Astrocyte (in vitro differentiated cells and primary cell): ENCODE results near the gene HS3ST6. TPM values are rescaled to one million over a fixed set of nuclear protein-coding genes. Genes with fewer than 3 reads are reported as not detected.
"Not testable (repeated sequence)": the region's sequence is repeated elsewhere in the genome, so short reads cannot be mapped to it uniquely, and the experiment has no call there.

Experiments used
- DNase-seq: peaks from one replicate; pipeline ENCODE4 v3.0.0-alpha.2; 2010; ENCODE audit warnings: low read depth
- FAIRE-seq: peaks from 2 replicates; lab custom pipeline; 2011; peaks lifted over from hg19 to GRCh38; lab: Jason Lieb, UNC
- H2AFZ ChIP-seq: 2 replicates; pipeline ENCODE4 v1.6.0; 2012; ENCODE audit warnings: low read depth, low read length, inconsistent platforms
- H3K27ac ChIP-seq: 2 replicates; pipeline ENCODE4 v1.5.1; 2011; ENCODE audit warnings: low read depth, low read length, inconsistent platforms
- H3K27me3 ChIP-seq: 2 replicates; pipeline ENCODE4 v1.6.0; 2011; ENCODE audit warnings: low read length, inconsistent platforms; ENCODE audit not compliant: insufficient read depth
- H3K36me3 ChIP-seq: 2 replicates; pipeline ENCODE4 v1.5.1; 2011; ENCODE audit warnings: low read length, inconsistent platforms; ENCODE audit not compliant: insufficient read depth
- H3K4me1 ChIP-seq: 2 replicates; pipeline ENCODE4 v1.5.1; 2011; ENCODE audit warnings: low read length, inconsistent platforms; ENCODE audit not compliant: insufficient read depth
- H3K4me2 ChIP-seq: 2 replicates; pipeline ENCODE4 v1.6.0; 2012; ENCODE audit warnings: low read length, inconsistent platforms
- H3K4me3 ChIP-seq: 2 replicates; pipeline ENCODE4 v1.5.1; 2011; ENCODE audit warnings: low read depth, mild to moderate bottlenecking, low read length, inconsistent platforms; ENCODE audit not compliant: insufficient read depth
- H3K79me2 ChIP-seq: 2 replicates; pipeline ENCODE4 v1.6.0; 2012; ENCODE audit warnings: mild to moderate bottlenecking, low read length, inconsistent platforms; ENCODE audit not compliant: insufficient read depth
- H3K9ac ChIP-seq: 2 replicates; pipeline ENCODE4 v1.6.0; 2012; ENCODE audit warnings: mild to moderate bottlenecking, low read length, inconsistent platforms
- H3K9me3 ChIP-seq: 2 replicates; pipeline ENCODE4 v1.5.1; 2012; ENCODE audit warnings: low read depth, mild to moderate bottlenecking, low read length, inconsistent platforms; ENCODE audit not compliant: insufficient read depth
- H4K20me1 ChIP-seq: 2 replicates; pipeline ENCODE4 v1.6.0; 2012; ENCODE audit warnings: low read length, inconsistent platforms; ENCODE audit not compliant: insufficient read depth
- H3K27ac Mint-ChIP-seq: one replicate; pipeline ENCODE4 v1.8.0; 2021; ENCODE audit warnings: mild to moderate bottlenecking, mixed read lengths; ENCODE audit not compliant: unreplicated experiment
- H3K27me3 Mint-ChIP-seq: one replicate; pipeline ENCODE4 v1.8.0; 2021; ENCODE audit warnings: low read depth, mixed read lengths; ENCODE audit not compliant: unreplicated experiment
- H3K36me3 Mint-ChIP-seq: one replicate; pipeline ENCODE4 v1.8.0; 2021; ENCODE audit warnings: low read depth, mixed read lengths; ENCODE audit not compliant: unreplicated experiment
- H3K4me1 Mint-ChIP-seq: one replicate; pipeline ENCODE4 v1.8.0; 2021; ENCODE audit warnings: low read depth, mixed read lengths; ENCODE audit not compliant: unreplicated experiment
- H3K4me3 Mint-ChIP-seq: one replicate; pipeline ENCODE4 v1.8.0; 2021; ENCODE audit warnings: mild to moderate bottlenecking, moderate library complexity, mixed read lengths; ENCODE audit not compliant: unreplicated experiment
- H3K9me3 Mint-ChIP-seq: one replicate; pipeline ENCODE4 v1.8.0; 2021; ENCODE audit warnings: mild to moderate bottlenecking, mixed read lengths; ENCODE audit not compliant: unreplicated experiment
- CTCF ChIP-seq: IDR thresholded peaks from 2 replicates; pipeline ENCODE4 v1.5.1; 2011; ENCODE audit warnings: low read depth, mild to moderate bottlenecking, inconsistent platforms, low read length, moderate library complexity; ENCODE audit not compliant: insufficient read depth
- EZH2 ChIP-seq: IDR thresholded peaks from 2 replicates; pipeline ENCODE4 v1.6.1; 2012; ENCODE audit warnings: mild to moderate bottlenecking, low read length, inconsistent platforms; ENCODE audit not compliant: insufficient read depth
- total RNA-seq: library from RNA; stranded (reverse); gene quantifications from 2 replicates; pipeline ENCODE4 v1.2.1, GENCODE V29; 2021

Gene HS3ST6
- total RNA-seq, 1 donor from 2014 or later: not detected

GRCh38 chr16:1922357-1922756, 4.1 kb upstream of the HS3ST6 start:
- Histone ChIP-seq H3K4me3 (no peak overlapping the region), H3K79me2 (no peaks in the 10 kb centered on the region), H3K27ac (no peak overlapping the region), H3K9ac (no peak overlapping the region), H4K20me1 (no peaks in the 10 kb centered on the region), H3K4me2 (no peak overlapping the region), H3K9me3 (no peaks in the 10 kb centered on the region), H3K4me1 (no peaks in the 10 kb centered on the region), H3K27me3 (peaks cover 49% of the 10 kb centered on the region), H2AFZ (no peak overlapping the region), H3K36me3 (no peaks in the 10 kb centered on the region)
- H3K27ac Mint-ChIP-seq: no peak overlapping the region
- TF ChIP-seq CTCF (no peak), EZH2 (no peak)
- H3K9me3 Mint-ChIP-seq: no peaks in the 10 kb centered on the region
- DNase-seq: no peak
- no peaks in the 10 kb centered on the region for H3K36me3 Mint-ChIP-seq
- FAIRE-seq: no peak
- H3K4me3 Mint-ChIP-seq: no peak overlapping the region
- H3K4me1 Mint-ChIP-seq: peaks cover 2% of the 10 kb centered on the region
- H3K27me3 Mint-ChIP-seq: peaks cover 41% of the 10 kb centered on the region

- H3K9me3 ChIP-seq: no peaks in the 10 kb centered on the region
- H3K27me3 Mint-ChIP-seq: peaks cover 56% of the 10 kb centered on the region
- TF ChIP-seq EZH2 (peak; percentile 51), CTCF (no peak)
- H3K4me1 ChIP-seq: no peaks in the 10 kb centered on the region
- H3K27ac ChIP-seq: no peak overlapping the region
- no peaks in the 10 kb centered on the region for H3K36me3 Mint-ChIP-seq
- peaks cover 59% of the 10 kb centered on the region for H3K27me3 ChIP-seq
- H3K4me3 ChIP-seq: no peak overlapping the region
- no peaks in the 10 kb centered on the region for H4K20me1 ChIP-seq
- no peak overlapping the region for H3K27ac Mint-ChIP-seq
- no peak overlapping the region for H3K4me2 ChIP-seq
- peaks cover 2% of the 10 kb centered on the region for H3K4me1 Mint-ChIP-seq
- no peak overlapping the region for H2AFZ ChIP-seq
- no peaks in the 10 kb centered on the region for H3K9me3 Mint-ChIP-seq
- no peaks in the 10 kb centered on the region for H3K79me2 ChIP-seq
- H3K4me3 Mint-ChIP-seq: peak overlapping the region; percentile 22
- no peak overlapping the region for H3K9ac ChIP-seq
- no peak for FAIRE-seq
- DNase-seq: no peak
- H3K36me3 ChIP-seq: no peaks in the 10 kb centered on the region
Observed at GRCh38 chr16:1920727-1921171, 2.5 kb upstream of the HS3ST6 start.

GRCh38 chr16:1920122-1920521, 1.9 kb upstream of the HS3ST6 start:
- H3K9ac ChIP-seq, H3K4me3 ChIP-seq, H3K9me3 ChIP-seq, H3K4me2 ChIP-seq, H3K4me3 Mint-ChIP-seq, H3K36me3 Mint-ChIP-seq, H3K27ac ChIP-seq, H3K4me1 Mint-ChIP-seq, H2AFZ ChIP-seq, H3K4me1 ChIP-seq, H3K79me2 ChIP-seq, H3K27ac Mint-ChIP-seq, H3K36me3 ChIP-seq, H3K9me3 Mint-ChIP-seq, H4K20me1 ChIP-seq, FAIRE-seq, DNase-seq: not testable (repeated sequence)
- peaks cover 62% of the 10 kb centered on the region for H3K27me3 ChIP-seq
- H3K27me3 Mint-ChIP-seq: peaks cover 60% of the 10 kb centered on the region
